Type B pancreatic cell (in vitro differentiated cells): ENCODE data around the gene SWI5. TPM values are rescaled to one million over a fixed set of nuclear protein-coding genes. Genes with fewer than 3 reads are reported as not detected.

Source experiments
- DNase-seq: peaks from one replicate; pipeline ENCODE4 v3.0.0; 2021; ENCODE audit warnings: mixed read lengths; ENCODE audit not compliant: unreplicated experiment; ENCODE audit errors: extremely low spot score
- H3K27ac Mint-ChIP-seq: 2 replicates; pipeline ENCODE4 v1.8.0; 2021; ENCODE audit warnings: mild to moderate bottlenecking, mixed read lengths
- H3K27me3 Mint-ChIP-seq: 2 replicates; pipeline ENCODE4 v1.8.0; 2021; ENCODE audit warnings: mixed read lengths
- H3K36me3 Mint-ChIP-seq: 2 replicates; pipeline ENCODE4 v1.8.0; 2021; ENCODE audit warnings: mixed read lengths
- H3K4me1 Mint-ChIP-seq: one replicate; pipeline ENCODE4 v1.8.0; 2021; ENCODE audit warnings: mixed read lengths; ENCODE audit not compliant: unreplicated experiment
- H3K4me3 Mint-ChIP-seq: 2 replicates; pipeline ENCODE4 v1.8.0; 2021; ENCODE audit warnings: mild to moderate bottlenecking, mixed read lengths
- H3K9me3 Mint-ChIP-seq: 2 replicates; pipeline ENCODE4 v1.8.0; 2021; ENCODE audit warnings: mixed read lengths
- CTCF ChIP-seq: fragments of 200-600 bp; sonication (generic); conservative IDR thresholded peaks from 2 replicates; pipeline ENCODE4 v1.5.0; 2021; ENCODE audit warnings: antibody characterized with exemption, mild to moderate bottlenecking
- total RNA-seq: library from RNA; stranded (reverse); gene quantifications from 2 replicates; pipeline ENCODE4 v1.2.1, GENCODE V29; 2021; ENCODE audit warnings: low replicate concordance

SWI5 gene
- total RNA-seq, 1 donor from 2014 or later: 23.0 TPM

DNA sequence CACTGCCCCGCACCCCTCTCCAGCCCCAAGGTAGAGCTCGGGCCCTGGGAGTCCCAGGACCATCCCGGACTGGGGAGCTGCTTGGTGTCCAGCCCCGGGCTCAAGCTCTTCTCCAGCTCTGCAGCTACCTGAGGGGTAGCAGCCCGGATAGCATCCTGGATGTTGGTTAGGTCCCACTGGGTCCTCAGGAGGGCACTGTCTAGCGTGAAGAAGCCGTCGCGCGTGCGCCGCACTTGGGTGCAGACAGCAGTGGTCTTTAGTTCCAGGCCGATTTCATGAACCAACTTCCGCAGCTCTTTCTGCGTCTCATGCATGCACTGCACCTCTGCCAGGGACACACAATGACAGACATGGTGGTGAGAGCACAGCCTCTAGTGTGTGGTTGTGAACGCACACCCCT is 33.5 kb downstream of the SWI5 start:
- Mint-ChIP-seq H3K27me3 (no peaks in the 10 kb centered on the region), H3K36me3 (peaks cover 4% of the 10 kb centered on the region), H3K27ac (no peak overlapping the region), H3K4me3 (no peak overlapping the region), H3K4me1 (no peaks in the 10 kb centered on the region), H3K9me3 (no peaks in the 10 kb centered on the region)
- DNase-seq: no peak
- no peak for TF ChIP-seq CTCF

DNA sequence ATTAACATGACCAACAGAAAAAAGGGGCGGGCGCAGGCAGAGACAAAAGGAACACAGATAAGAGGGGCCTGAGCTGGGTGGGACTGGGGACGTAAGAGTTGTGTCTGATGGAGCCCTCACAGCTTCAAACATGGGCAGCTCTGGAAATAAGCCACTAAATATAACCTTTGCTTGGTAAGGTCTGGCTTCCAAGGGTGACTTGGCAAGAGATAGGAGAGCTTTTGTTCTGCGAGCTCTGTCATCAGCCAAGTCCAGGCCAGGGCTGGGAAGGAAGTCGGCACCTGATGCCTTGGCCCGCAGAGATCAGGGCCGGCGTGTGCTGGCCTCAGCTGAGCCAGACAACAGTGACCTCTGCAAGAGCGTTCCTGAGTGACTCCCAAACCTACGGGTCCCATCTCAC is 34.4 kb downstream of the SWI5 start:
- H3K36me3 Mint-ChIP-seq: peaks cover 4% of the 10 kb centered on the region
- no peaks in the 10 kb centered on the region for H3K4me1 Mint-ChIP-seq
- no peak overlapping the region for H3K4me3 Mint-ChIP-seq
- no peak for DNase-seq
- no peaks in the 10 kb centered on the region for H3K27me3 Mint-ChIP-seq
- H3K9me3 Mint-ChIP-seq: no peaks in the 10 kb centered on the region
- TF ChIP-seq CTCF: no peak
- H3K27ac Mint-ChIP-seq: no peak overlapping the region

GRCh38 chr9:128314697-128315096 is 38.6 kb downstream of the SWI5 start:
- TF ChIP-seq CTCF: no peak
- no peaks in the 10 kb centered on the region for H3K4me1 Mint-ChIP-seq
- no peaks in the 10 kb centered on the region for H3K27me3 Mint-ChIP-seq
- H3K27ac Mint-ChIP-seq: no peak overlapping the region
- H3K4me3 Mint-ChIP-seq: no peak overlapping the region
- peaks cover 4% of the 10 kb centered on the region for H3K36me3 Mint-ChIP-seq
- no peaks in the 10 kb centered on the region for H3K9me3 Mint-ChIP-seq
- DNase-seq: no peak

DNA sequence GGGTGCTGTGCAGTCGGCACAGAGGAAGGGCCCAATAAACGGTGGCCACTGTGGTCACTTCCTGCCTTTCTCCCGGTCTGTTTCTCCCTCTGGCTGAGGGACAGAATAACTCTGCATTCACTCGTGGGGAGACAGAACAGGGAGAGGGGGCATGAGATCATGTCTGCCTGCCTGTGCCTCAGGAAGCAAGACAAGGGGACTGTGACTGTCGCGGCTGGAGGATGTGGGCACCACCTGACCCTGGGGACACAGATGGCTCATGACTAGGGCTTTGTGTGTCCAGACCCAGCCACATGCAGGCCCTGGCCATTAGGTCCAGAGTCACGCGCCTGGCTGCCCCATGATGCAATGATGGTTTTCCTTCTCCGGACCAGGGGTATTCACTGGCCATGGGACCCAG is 40.3 kb downstream of the SWI5 start:
- no peak for TF ChIP-seq CTCF

DNA sequence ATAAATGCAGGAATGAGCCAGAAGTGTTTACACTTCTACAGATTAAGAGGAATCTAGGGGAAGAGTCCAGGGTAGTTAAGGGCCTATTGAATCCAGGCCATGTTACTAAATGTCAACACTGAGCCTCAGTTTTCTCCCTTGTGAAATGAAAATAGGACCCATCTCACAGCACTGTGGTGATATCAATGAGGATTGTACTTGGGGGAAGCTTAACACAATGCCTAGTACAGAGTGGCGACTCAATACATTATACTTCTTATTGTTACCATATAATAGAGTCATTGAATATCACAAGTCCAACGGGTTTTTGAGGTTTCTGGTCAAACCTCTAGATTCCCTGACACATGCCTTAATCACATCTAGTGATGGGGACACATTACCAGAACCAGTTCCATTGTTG is 41.6 kb downstream of the SWI5 start:
- Mint-ChIP-seq H3K27me3 (peaks cover 2% of the 10 kb centered on the region), H3K4me1 (peaks cover 4% of the 10 kb centered on the region), H3K9me3 (no peaks in the 10 kb centered on the region), H3K27ac (no peak overlapping the region), H3K36me3 (peaks cover 4% of the 10 kb centered on the region), H3K4me3 (peak overlapping the region; percentile 62)
- DNase-seq: no peak
- TF ChIP-seq CTCF: no peak

More for the DNA sequence above, 40.3 kb downstream of the SWI5 start:
- H3K9me3 Mint-ChIP-seq: no peaks in the 10 kb centered on the region
- H3K27me3 Mint-ChIP-seq: no peaks in the 10 kb centered on the region
- DNase-seq: no peak
- no peak overlapping the region for H3K4me3 Mint-ChIP-seq
- no peaks in the 10 kb centered on the region for H3K4me1 Mint-ChIP-seq
- H3K27ac Mint-ChIP-seq: no peak overlapping the region
- H3K36me3 Mint-ChIP-seq: peaks cover 4% of the 10 kb centered on the region

DNA sequence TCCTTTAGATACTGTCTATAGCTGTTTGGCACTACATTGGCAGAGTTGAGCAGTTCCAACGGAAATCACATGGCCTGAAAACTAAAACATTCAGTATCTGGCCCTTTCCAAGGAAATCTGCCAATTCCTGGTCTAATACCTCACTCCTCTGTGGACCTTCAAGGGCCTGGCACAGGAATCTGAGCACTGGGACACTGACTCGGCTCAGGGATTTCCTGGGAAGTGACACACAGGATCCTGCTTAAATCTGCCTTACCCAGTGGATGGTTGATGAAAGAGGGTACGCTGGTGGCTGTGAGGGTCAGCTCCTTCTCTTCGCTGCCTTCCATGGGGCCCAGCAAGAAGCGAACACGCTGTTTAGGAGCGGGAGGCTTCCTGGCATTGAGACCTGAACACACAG is 45.3 kb downstream of the SWI5 start:
- Mint-ChIP-seq H3K4me1 (peaks cover 4% of the 10 kb centered on the region), H3K27me3 (peaks cover 2% of the 10 kb centered on the region), H3K4me3 (peak overlapping the region; percentile 97), H3K27ac (no peak overlapping the region), H3K9me3 (no peaks in the 10 kb centered on the region), H3K36me3 (peaks cover 8% of the 10 kb centered on the region)
- no peak for TF ChIP-seq CTCF
- DNase-seq: no peak
